IMR-90 (cell line): ENCODE measurements around the gene TBX15. TPM values are rescaled to one million over a fixed set of nuclear protein-coding genes. Genes with fewer than 3 reads are reported as not detected.

ENCODE experiments used
- ATAC-seq: fragments of 200-7000 bp; cut with Tn5 transposase; 2 replicates; pipeline ENCODE4 v1.9.1; 2020; ENCODE audit warnings: low read depth, mild to moderate bottlenecking, moderate library complexity
- BruUV-seq: library from RNA; stranded (reverse); fragments of 400-500 nt; replicated peaks from 2 replicates; lab custom pipeline; 2021; lab: Mats Ljungman, UMichigan
- CTCF ChIA-PET: fragments of 300-600 bp; formaldehyde crosslinking; extraction: SDS; loops from one replicate; lab custom pipeline; 2021; ENCODE audit warnings: antibody characterized with exemption; lab: Yijun Ruan, JAX
- POLR2A ChIA-PET: fragments of 300-600 bp; sonication (Branson Sonifier 250); formaldehyde crosslinking; loops from one replicate; lab custom pipeline; 2022; ENCODE audit warnings: antibody characterized with exemption; ENCODE audit not compliant: unreplicated experiment; lab: Charles Lee
- DNase-seq: peaks from one replicate; pipeline ENCODE4 v3.0.0; 2013
- H2AFZ ChIP-seq: replicated peaks from 2 replicates; pipeline ENCODE3; 2013; ENCODE audit warnings: low read length, mild to moderate bottlenecking; ENCODE audit not compliant: poor library complexity
- H2AK5ac ChIP-seq: 2 replicates; pipeline ENCODE4 v1.6.1; 2013; ENCODE audit warnings: low read depth, low read length, inconsistent platforms
- H2AK9ac ChIP-seq: replicated peaks from 2 replicates; pipeline ENCODE3; 2013; ENCODE audit warnings: mild to moderate bottlenecking, low read depth, low read length, moderate library complexity; ENCODE audit not compliant: poor library complexity
- H2BK120ac ChIP-seq: 2 replicates; pipeline ENCODE4 v1.6.1; 2013; ENCODE audit warnings: low read depth, low read length, inconsistent platforms
- H2BK15ac ChIP-seq: 3 replicates; pipeline ENCODE4 v1.6.1; 2013; ENCODE audit warnings: low read depth, low read length, inconsistent platforms
- H2BK20ac ChIP-seq: 2 replicates; pipeline ENCODE4 v1.6.1; 2013; ENCODE audit warnings: low read depth, mild to moderate bottlenecking, inconsistent platforms, low read length, moderate library complexity
- H2BK5ac ChIP-seq: 2 replicates; pipeline ENCODE4 v1.6.1; 2013; ENCODE audit warnings: mild to moderate bottlenecking, low read depth, low read length, inconsistent platforms; ENCODE audit not compliant: poor library complexity, severe bottlenecking
- H3K14ac ChIP-seq: replicated peaks from 2 replicates; pipeline ENCODE4 v1.6.1; 2013; ENCODE audit warnings: low read depth, low read length, inconsistent platforms
- H3K18ac ChIP-seq: 2 replicates; pipeline ENCODE4 v1.6.1; 2013; ENCODE audit warnings: low read depth, low read length, control low read depth
- H3K23ac ChIP-seq: 2 replicates; pipeline ENCODE4 v1.6.1; 2013; ENCODE audit warnings: low read depth, low read length, inconsistent platforms
- H3K27ac ChIP-seq: 2 replicates; pipeline ENCODE4 v1.5.1; 2013; ENCODE audit warnings: mild to moderate bottlenecking, control low read depth, low read length; ENCODE audit not compliant: insufficient read depth
- H3K27me3 ChIP-seq: 2 replicates; pipeline ENCODE4 v1.6.1; 2013; ENCODE audit warnings: low read length; ENCODE audit not compliant: control insufficient read depth, insufficient read depth
- H3K36me3 ChIP-seq: 2 replicates; pipeline ENCODE4 v1.6.1; 2013; ENCODE audit warnings: low read length, mixed read lengths; ENCODE audit not compliant: control insufficient read depth, insufficient read depth
- H3K4ac ChIP-seq: 2 replicates; pipeline ENCODE4 v1.6.1; 2013; ENCODE audit warnings: low read depth, low read length, inconsistent platforms
- H3K4me1 ChIP-seq: 2 replicates; pipeline ENCODE4 v1.6.1; 2013; ENCODE audit warnings: low read length, mixed read lengths; ENCODE audit not compliant: control insufficient read depth, insufficient read depth
- H3K4me2 ChIP-seq: 2 replicates; pipeline ENCODE4 v1.6.1; 2013; ENCODE audit warnings: low read depth, mild to moderate bottlenecking, control low read depth, low read length, moderate library complexity
- H3K4me3 ChIP-seq: 2 replicates; pipeline ENCODE4 v1.5.1; 2013; ENCODE audit warnings: low read depth, mild to moderate bottlenecking, control low read depth, low read length, moderate library complexity; ENCODE audit not compliant: insufficient read depth
- H3K56ac ChIP-seq: 2 replicates; pipeline ENCODE4 v1.6.1; 2013; ENCODE audit warnings: low read length, inconsistent platforms; ENCODE audit not compliant: insufficient read depth; ENCODE audit errors: extremely low read depth
- H3K79me1 ChIP-seq, 2 experiments: 2 replicates each; pipeline ENCODE4 v1.6.1; 2013; ENCODE audit warnings: low read length in 2 of 2, inconsistent platforms in 1 of 2, low read depth in 1 of 2
- H3K9ac ChIP-seq: 2 replicates; pipeline ENCODE4 v1.6.1; 2013; ENCODE audit warnings: low read depth, low read length, control low read depth
- H3K9me1 ChIP-seq: 2 replicates; pipeline ENCODE4 v1.6.1; 2013; ENCODE audit warnings: low read length, inconsistent platforms; ENCODE audit not compliant: insufficient read depth
- H3K9me3 ChIP-seq: 2 replicates; pipeline ENCODE4 v1.6.1; 2013; ENCODE audit warnings: low read length; ENCODE audit not compliant: control insufficient read depth, insufficient read depth
- H4K20me1 ChIP-seq: 2 replicates; pipeline ENCODE4 v1.6.1; 2013; ENCODE audit warnings: low read length, inconsistent platforms; ENCODE audit not compliant: insufficient read depth
- H4K5ac ChIP-seq: 2 replicates; pipeline ENCODE4 v1.6.1; 2013; ENCODE audit warnings: mild to moderate bottlenecking, low read depth, low read length, control low read depth
- H4K8ac ChIP-seq, 2 experiments: 2 replicates each; pipeline ENCODE4 v1.6.1; 2013; ENCODE audit warnings: low read depth in 2 of 2, low read length in 2 of 2, control low read depth in 1 of 2, inconsistent platforms in 1 of 2
- H4K91ac ChIP-seq: 2 replicates; pipeline ENCODE4 v1.6.1; 2013; ENCODE audit warnings: low read depth, low read length, inconsistent platforms; ENCODE audit not compliant: insufficient read depth
- CEBPB ChIP-seq: IDR thresholded peaks from 2 replicates; pipeline ENCODE4 v1.6.1; 2012; ENCODE audit warnings: low read depth, low read length, improper control_type of control experiment
- CHD1 ChIP-seq: IDR thresholded peaks from 2 replicates; pipeline ENCODE4 v1.6.1; 2012; ENCODE audit warnings: low read depth, low read length, improper control_type of control experiment
- CTCF ChIP-seq: conservative IDR thresholded peaks from 2 replicates; pipeline ENCODE4 v1.5.1; 2012; ENCODE audit warnings: mild to moderate bottlenecking, low read depth, low read length, improper control_type of control experiment
- ELK1 ChIP-seq: fragments of 150-350 bp; IDR thresholded peaks from 2 replicates; pipeline ENCODE4 v1.6.1; 2016; ENCODE audit warnings: low read depth, mild to moderate bottlenecking, low read length, moderate library complexity, borderline replicate concordance
- FOS ChIP-seq: fragments of 150-350 bp; IDR thresholded peaks from 2 replicates; pipeline ENCODE4 v1.6.1; 2016; ENCODE audit warnings: low read depth, low read length
- MAZ ChIP-seq: IDR thresholded peaks from 2 replicates; pipeline ENCODE4 v1.6.1; 2012; ENCODE audit warnings: low read depth, mild to moderate bottlenecking, low read length, improper control_type of control experiment, moderate library complexity, borderline replicate concordance
- MXI1 ChIP-seq: IDR thresholded peaks from 2 replicates; pipeline ENCODE4 v1.6.1; 2012; ENCODE audit warnings: low read depth, mild to moderate bottlenecking, low read length, moderate library complexity, borderline replicate concordance
- NFE2L2 ChIP-seq: fragments of 150-350 bp; IDR thresholded peaks from 2 replicates; pipeline ENCODE4 v1.6.1; 2016; ENCODE audit warnings: low read depth, mild to moderate bottlenecking, low read length
- RAD21 ChIP-seq: IDR thresholded peaks from 2 replicates; pipeline ENCODE4 v1.6.1; 2012; ENCODE audit warnings: low read length, improper control_type of control experiment
- RCOR1 ChIP-seq: IDR thresholded peaks from 2 replicates; pipeline ENCODE4 v1.6.1; 2012; ENCODE audit warnings: mild to moderate bottlenecking, low read length, improper control_type of control experiment; ENCODE audit not compliant: insufficient replicate concordance
- RFX5 ChIP-seq: IDR thresholded peaks from 2 replicates; pipeline ENCODE4 v1.8.0; 2012; ENCODE audit warnings: low read depth, mild to moderate bottlenecking, low read length, moderate library complexity
- SMC3 ChIP-seq: fragments of 150-350 bp; IDR thresholded peaks from 2 replicates; pipeline ENCODE4 v1.6.1; 2016; ENCODE audit warnings: low read depth, mild to moderate bottlenecking, antibody characterized with exemption, low read length, moderate library complexity
- USF2 ChIP-seq: fragments of 150-350 bp; IDR thresholded peaks from 2 replicates; pipeline ENCODE4 v1.6.1; 2017; ENCODE audit warnings: mild to moderate bottlenecking, antibody characterized with exemption, low read length, low read depth
- WGBS, 2 experiments: methylation state at CpG; one replicate each; pipeline versions ENCODE4 v1.1.5 to v1.1.7; 2013; ENCODE audit warnings: missing lambda C conversion rate in 2 of 2; ENCODE audit not compliant: insufficient read length in 1 of 2; ENCODE audit errors: extremely low coverage in 2 of 2; 5-methylcytosine and 5-hydroxymethylcytosine counted together
- dilution Hi-C: fragments of 300-500 bp; cut with HindIII; formaldehyde crosslinking; loops from one replicate; pipeline ENCODE4 v1.14.3; 2018; ENCODE audit warnings: low sequenced_read_pairs; ENCODE audit not compliant: unreplicated experiment
- in situ Hi-C: fragments of 300-500 bp; cut with MboI; formaldehyde crosslinking; loops from 3 replicates; pipeline ENCODE4 v1.14.3; 2019; ENCODE audit warnings: low sequenced_read_pairs, inconsistent platforms, mixed read lengths
- intact Hi-C: fragments of 100-400 bp; cut with micrococcal nuclease; formaldehyde crosslinking; loops from 2 replicates; pipeline ENCODE4 v1.10.0; 2022
- polyA plus RNA-seq, 3 experiments: library from polyadenylated mRNA; depleted of rRNA; stranded (reverse); fragments of >200 nt; gene quantifications; 2 replicates each; pipeline ENCODE4 v1.2.3, GENCODE V29; 2012; ENCODE audit warnings: low replicate concordance in 1 of 3
- total RNA-seq: library from RNA; depleted of rRNA; stranded (reverse); fragments of >200 nt; gene quantifications from 2 replicates; pipeline ENCODE4 v1.2.3, GENCODE V29; 2012

TBX15 gene
- total and polyA plus RNA-seq, 2 of the 4 experiments (the other 2 are of a cell fraction): not detected

- no peak overlapping the region for H3K9ac ChIP-seq
- H2BK15ac ChIP-seq: no peak overlapping the region
- BruUV-seq: no TSS peak
- H3K4me1 ChIP-seq: no peaks in the 10 kb centered on the region
- CTCF ChIA-PET: no interaction called here
- no peak overlapping the region for H3K23ac ChIP-seq
- H3K27ac ChIP-seq: no peak overlapping the region
- no peak overlapping the region for H3K4me2 ChIP-seq
- in situ Hi-C loops (no loop called here), intact Hi-C loops (no loop called here), dilution Hi-C loops (no loop called here)
- no peaks in the 10 kb centered on the region for H3K9me1 ChIP-seq
- H4K91ac ChIP-seq: no peak overlapping the region
- no peak overlapping the region for H3K4ac ChIP-seq
- H2BK120ac ChIP-seq: no peak overlapping the region
- H3K9me3 ChIP-seq: no peaks in the 10 kb centered on the region
- TF ChIP-seq ELK1 (no peak), USF2 (no peak), CTCF (no peak), FOS (no peak), MXI1 (no peak), NFE2L2 (no peak), CHD1 (no peak), RCOR1 (no peak), SMC3 (no peak), RAD21 (no peak), RFX5 (no peak), MAZ (no peak), CEBPB (no peak)
- no peak for DNase-seq
- H3K4me3 ChIP-seq: no peak overlapping the region
- no CpG with 5 or more reads among the region's 3 CpGs for WGBS, 2 experiments
- H3K56ac ChIP-seq: no peak overlapping the region; the same call in 1 of the 2 replicates
- no peak overlapping the region for H2BK5ac ChIP-seq
- POLR2A ChIA-PET: no interaction called here
- no peaks in the 10 kb centered on the region for H3K36me3 ChIP-seq
- H4K20me1 ChIP-seq: no peaks in the 10 kb centered on the region
- H3K27me3 ChIP-seq: no peaks in the 10 kb centered on the region
- no peak overlapping the region for H2AK5ac ChIP-seq
- H3K79me1 ChIP-seq: no peaks in the 10 kb centered on the region
- H4K5ac ChIP-seq: no peak overlapping the region
- no peak overlapping the region for H2BK20ac ChIP-seq
- no peak overlapping the region for H3K14ac ChIP-seq
- H3K18ac ChIP-seq: no peak overlapping the region
- no peak overlapping the region for H4K8ac ChIP-seq
- H2AFZ ChIP-seq: no peak overlapping the region
- no peak for ATAC-seq
- no peak overlapping the region for H2AK9ac ChIP-seq
These were observed 124.5 kb downstream of the TBX15 start for GRCh38 chr1:118863688-118864087.
